ENCODE measurements around the gene ZNF629. TPM values are rescaled to one million over a fixed set of nuclear protein-coding genes. Genes with fewer than 3 reads are reported as not detected.

ZNF629 gene
- total RNA-seq, 4 donors from 2014 or later, result 5.0 to 11.4 (median 6.2) TPM

DNA sequence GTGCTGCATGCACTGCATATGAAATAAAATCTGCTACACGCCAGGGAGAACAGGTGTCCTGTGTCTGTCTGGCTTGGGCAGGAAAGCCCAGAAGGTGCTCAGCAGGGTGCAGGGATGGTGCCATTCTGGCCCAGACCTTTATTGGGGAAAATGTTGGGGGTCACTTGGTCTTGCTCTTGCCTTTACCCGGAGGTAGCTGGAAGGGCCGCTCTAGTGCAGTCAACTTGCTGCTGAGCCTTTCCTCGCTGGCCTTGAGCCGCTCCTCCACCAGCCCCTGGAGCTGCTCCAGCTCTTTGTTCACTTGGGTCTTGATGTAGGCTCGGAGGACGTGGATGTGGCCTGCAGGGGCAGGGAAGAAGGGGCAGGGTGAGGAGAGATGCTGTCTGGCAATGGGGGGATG is 29.7 kb downstream of the ZNF629 start:
- WGBS, 2 donors, result 61 to 100% methylated on average over 2 of the region's 7 CpGs
- Histone ChIP-seq H3K4me3 (no peak overlapping the region), H3K9me3 (no peaks in the 10 kb centered on the region), H3K27me3 (no peaks in the 10 kb centered on the region), H3K36me3 (peaks cover 12 to 63% (median 12%) of the 10 kb centered on the region in 3 donors), H3K27ac (no peak overlapping the region), H3K4me1 (peaks cover 4 to 17% (median 8%) of the 10 kb centered on the region in 3 donors)
- no peak for DNase-seq
- intact Hi-C loops (cut with DNase I), result no loop called here
- TF ChIP-seq POLR2A (IDR thresholded peaks at IDR 0.05), result no peak
- TF ChIP-seq, protein P1, sequence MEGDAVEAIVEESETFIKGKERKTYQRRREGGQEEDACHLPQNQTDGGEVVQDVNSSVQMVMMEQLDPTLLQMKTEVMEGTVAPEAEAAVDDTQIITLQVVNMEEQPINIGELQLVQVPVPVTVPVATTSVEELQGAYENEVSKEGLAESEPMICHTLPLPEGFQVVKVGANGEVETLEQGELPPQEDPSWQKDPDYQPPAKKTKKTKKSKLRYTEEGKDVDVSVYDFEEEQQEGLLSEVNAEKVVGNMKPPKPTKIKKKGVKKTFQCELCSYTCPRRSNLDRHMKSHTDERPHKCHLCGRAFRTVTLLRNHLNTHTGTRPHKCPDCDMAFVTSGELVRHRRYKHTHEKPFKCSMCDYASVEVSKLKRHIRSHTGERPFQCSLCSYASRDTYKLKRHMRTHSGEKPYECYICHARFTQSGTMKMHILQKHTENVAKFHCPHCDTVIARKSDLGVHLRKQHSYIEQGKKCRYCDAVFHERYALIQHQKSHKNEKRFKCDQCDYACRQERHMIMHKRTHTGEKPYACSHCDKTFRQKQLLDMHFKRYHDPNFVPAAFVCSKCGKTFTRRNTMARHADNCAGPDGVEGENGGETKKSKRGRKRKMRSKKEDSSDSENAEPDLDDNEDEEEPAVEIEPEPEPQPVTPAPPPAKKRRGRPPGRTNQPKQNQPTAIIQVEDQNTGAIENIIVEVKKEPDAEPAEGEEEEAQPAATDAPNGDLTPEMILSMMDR (IDR thresholded peaks at IDR 0.05), result no peak

DNA sequence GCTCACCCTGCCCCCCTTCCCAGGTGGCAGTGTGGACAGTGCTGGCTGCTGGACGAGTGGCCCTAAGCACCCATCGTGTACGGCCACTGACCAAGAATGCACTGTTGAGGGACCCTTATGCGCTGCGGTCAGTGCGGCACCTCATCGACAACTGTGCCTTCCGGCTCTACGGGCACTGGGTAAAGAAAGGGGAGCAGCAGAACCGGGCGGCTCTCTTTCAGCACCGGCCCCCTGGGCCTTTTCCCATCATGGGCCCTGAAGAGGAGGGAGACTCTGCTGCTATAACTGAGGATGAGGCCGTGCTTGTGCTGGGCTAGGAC is 30.3 kb downstream of the ZNF629 start:
- H3K27ac ChIP-seq, result no peak overlapping the region
- peaks cover 4 to 17% (median 8%) of the 10 kb centered on the region in 3 donors for H3K4me1 ChIP-seq
- H3K27me3 ChIP-seq, result no peaks in the 10 kb centered on the region
- WGBS, 2 donors, result 96% methylated on average over 9 to 12 of the region's 13 CpGs
- no peak overlapping the region for H3K4me3 ChIP-seq
- DNase-seq, result no peak
- TF ChIP-seq POLR2A (IDR thresholded peaks at IDR 0.05), result no peak
- TF ChIP-seq, protein P1 (IDR thresholded peaks at IDR 0.05), result no peak
- H3K9me3 ChIP-seq, result no peaks in the 10 kb centered on the region
- intact Hi-C loops (cut with DNase I), result no loop called here
- peaks cover 12 to 69% (median 12%) of the 10 kb centered on the region in 3 donors for H3K36me3 ChIP-seq

DNA sequence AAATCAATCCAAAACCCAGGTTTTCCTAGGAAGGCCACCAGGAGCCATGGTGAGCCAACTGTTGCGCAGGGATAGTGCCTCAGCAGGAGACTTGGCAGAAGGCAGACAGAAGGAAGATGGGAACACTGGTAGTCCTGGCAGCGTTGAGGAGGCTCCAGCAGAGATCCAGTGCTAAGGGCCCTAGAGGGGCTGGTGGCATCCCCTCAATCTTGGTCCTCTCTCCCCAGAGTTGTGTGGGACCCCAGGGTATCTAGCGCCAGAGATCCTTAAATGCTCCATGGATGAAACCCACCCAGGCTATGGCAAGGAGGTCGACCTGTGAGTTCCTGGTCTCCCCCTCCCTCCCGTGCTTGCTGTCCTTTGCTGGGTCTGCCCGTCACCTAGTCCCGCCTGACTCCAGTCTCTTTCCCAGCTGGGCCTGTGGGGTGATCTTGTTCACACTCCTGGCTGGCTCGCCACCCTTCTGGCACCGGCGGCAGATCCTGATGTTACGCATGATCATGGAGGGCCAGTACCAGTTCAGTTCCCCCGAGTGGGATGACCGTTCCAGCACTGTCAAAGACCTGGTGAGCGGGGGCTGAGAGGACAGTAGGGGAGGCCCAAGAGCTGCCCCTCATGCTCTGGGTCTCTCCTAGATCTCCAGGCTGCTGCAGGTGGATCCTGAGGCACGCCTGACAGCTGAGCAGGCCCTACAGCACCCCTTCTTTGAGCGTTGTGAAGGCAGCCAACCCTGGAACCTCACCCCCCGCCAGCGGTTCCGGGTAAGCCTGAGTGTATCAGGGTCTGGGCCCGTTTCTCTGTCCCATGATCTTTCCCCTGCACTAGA is 30.8 kb downstream of the ZNF629 start:
- intact Hi-C loops (cut with DNase I), result no loop called here
- TF ChIP-seq, protein P1 (IDR thresholded peaks at IDR 0.05), result no peak
- no peak for TF ChIP-seq POLR2A (IDR thresholded peaks at IDR 0.05)
- WGBS, 2 donors, result 90 to 92% methylated on average over 4 to 15 of the region's 20 CpGs
- peaks cover 12 to 74% (median 16%) of the 10 kb centered on the region in 3 donors for H3K36me3 ChIP-seq
- H3K27ac ChIP-seq, result no peak overlapping the region
- no peaks in the 10 kb centered on the region for H3K27me3 ChIP-seq
- no peak for DNase-seq
- no peaks in the 10 kb centered on the region for H3K9me3 ChIP-seq
- H3K4me1 ChIP-seq, result peaks cover 3 to 12% (median 6%) of the 10 kb centered on the region in 3 donors
- H3K4me3 ChIP-seq, result no peak overlapping the region

DNA sequence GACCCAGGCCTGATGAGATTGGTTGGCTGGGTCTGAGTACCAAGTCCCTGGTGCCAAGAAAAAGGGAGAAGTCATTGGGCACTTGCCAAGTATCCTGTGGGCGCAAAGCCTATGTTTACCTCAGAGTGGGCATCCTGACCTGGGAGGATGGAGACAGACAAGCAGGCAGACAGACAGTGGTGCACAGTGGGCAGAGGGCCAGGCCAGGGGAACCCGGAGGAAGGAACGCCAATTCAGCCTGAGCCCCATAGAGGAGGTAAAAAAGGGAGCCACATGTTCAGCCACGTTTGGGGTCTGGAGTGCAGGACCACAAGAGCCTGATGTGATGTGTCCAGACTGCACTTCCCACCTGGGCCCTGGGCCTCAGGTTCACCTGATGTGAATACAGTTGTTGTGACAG is 33.4 kb downstream of the ZNF629 start:
- Histone ChIP-seq H3K4me3 (no peak overlapping the region), H3K9me3 (no peaks in the 10 kb centered on the region), H3K27me3 (no peaks in the 10 kb centered on the region), H3K4me1 (peaks cover 0 to 16% (median 4%) of the 10 kb centered on the region in 3 donors), H3K36me3 (peaks cover 12 to 81% (median 18%) of the 10 kb centered on the region in 3 donors), H3K27ac (no peak overlapping the region)
- intact Hi-C loops (cut with DNase I), result no loop called here
- no peak for TF ChIP-seq POLR2A (IDR thresholded peaks at IDR 0.05)
- TF ChIP-seq, protein P1 (IDR thresholded peaks at IDR 0.05), result no peak
- no peak for DNase-seq
- WGBS, 2 donors, result 72% methylated on average over 2 of the region's 4 CpGs; no CpG with 5 or more reads in 1 of the 2 donors

DNA sequence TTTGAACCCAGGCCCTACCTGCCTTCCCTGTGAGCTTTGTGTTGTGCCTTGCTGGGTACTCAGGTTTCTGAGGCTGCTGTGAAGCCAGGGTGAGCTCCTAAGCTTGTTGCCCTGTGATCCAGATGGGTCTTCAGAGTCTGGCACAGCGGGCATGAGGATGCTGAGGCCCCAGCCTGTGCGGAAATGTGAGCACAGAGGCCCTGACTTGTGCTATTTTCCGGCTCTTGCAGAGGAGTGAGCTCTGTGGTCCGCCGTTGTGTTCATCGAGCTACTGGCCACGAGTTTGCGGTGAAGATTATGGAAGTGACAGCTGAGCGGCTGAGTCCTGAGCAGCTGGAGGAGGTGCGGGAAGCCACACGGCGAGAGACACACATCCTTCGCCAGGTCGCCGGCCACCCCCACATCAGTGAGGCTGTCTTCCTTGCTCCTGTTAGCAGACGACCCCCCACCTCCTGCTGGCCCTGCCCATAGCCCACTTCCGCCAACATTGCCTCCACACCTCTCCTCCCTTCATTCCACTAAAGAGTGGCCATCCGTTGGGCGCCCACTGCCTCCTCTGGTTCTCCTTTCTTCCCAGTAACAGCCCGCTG is 36.0 kb downstream of the ZNF629 start:
- H3K36me3 ChIP-seq, result peaks cover 12 to 62% (median 18%) of the 10 kb centered on the region in 3 donors
- intact Hi-C loops (cut with DNase I), result no loop called here
- DNase-seq, result no peak
- H3K9me3 ChIP-seq, result no peaks in the 10 kb centered on the region
- peaks cover 7 to 32% (median 10%) of the 10 kb centered on the region in 3 donors for H3K4me1 ChIP-seq
- WGBS, 2 donors, result 93% methylated on average over 17 to 19 of the region's 20 CpGs
- H3K27me3 ChIP-seq, result no peaks in the 10 kb centered on the region
- H3K27ac ChIP-seq, result no peak overlapping the region
- no peak overlapping the region for H3K4me3 ChIP-seq
- TF ChIP-seq, protein P1 (IDR thresholded peaks at IDR 0.05), result no peak
